Activated CD4-positive, alpha-beta T cell treated with anti-CD3 and anti-CD28 coated beads for 36 hours (primary cell): ENCODE measurements around the gene PARL. TPM values are rescaled to one million over a fixed set of nuclear protein-coding genes. Genes with fewer than 3 reads are reported as not detected.
A peak's percentile ranks its signal among the peaks of the same experiment; 100 is the strongest.

Experiments
- ATAC-seq: fragments of 200-7000 bp; cut with Tn5 transposase; one replicate; pipeline ENCODE4 v1.10.0; 2021; ENCODE audit warnings: mild to moderate bottlenecking, moderate library complexity
- CTCF ChIA-PET: fragments of 350-600 bp; sonication (Branson Sonifier 250); formaldehyde crosslinking; loops from one replicate; lab custom pipeline; 2021; ENCODE audit warnings: antibody characterized with exemption; lab: Charles Lee
- POLR2A ChIA-PET: fragments of 350-600 bp; sonication (Branson Sonifier 250); formaldehyde crosslinking; loops from one replicate; lab custom pipeline; 2021; ENCODE audit warnings: antibody characterized with exemption, inconsistent platforms; lab: Charles Lee
- DNase-seq: peaks from one replicate; pipeline ENCODE4 v3.0.0-alpha.2; 2020
- H3K27ac Mint-ChIP-seq: one replicate; pipeline ENCODE4 v1.8.0; 2021; ENCODE audit warnings: mixed read lengths
- H3K27me3 Mint-ChIP-seq: one replicate; pipeline ENCODE4 v1.8.0; 2021; ENCODE audit warnings: mixed read lengths
- H3K36me3 Mint-ChIP-seq: one replicate; pipeline ENCODE4 v1.8.0; 2021; ENCODE audit warnings: low read depth, mixed read lengths
- H3K4me1 Mint-ChIP-seq: one replicate; pipeline ENCODE4 v1.8.0; 2021; ENCODE audit warnings: mixed read lengths
- H3K4me3 Mint-ChIP-seq: one replicate; pipeline ENCODE4 v1.8.0; 2021; ENCODE audit warnings: mild to moderate bottlenecking, moderate library complexity, mixed read lengths
- H3K9me3 Mint-ChIP-seq: one replicate; pipeline ENCODE4 v1.8.0; 2021; ENCODE audit warnings: low read depth, mixed read lengths
- intact Hi-C, 2 experiments: fragments of 100-400 bp; cut with DNase I in 1 of 2; cut with micrococcal nuclease in 1 of 2; formaldehyde crosslinking; loops; one replicate each; pipeline versions ENCODE4 v1.14.2 to v1.15.1; 2022 to 2024; cut with DNase I, micrococcal nuclease
- total RNA-seq, 2 experiments: library from RNA; stranded (reverse); gene quantifications; one replicate each; pipeline ENCODE4 v1.2.3, GENCODE V29; 2021

PARL gene
- total RNA-seq, 2 experiments from 2014 or later: 55.9 to 91.9 TPM

DNA sequence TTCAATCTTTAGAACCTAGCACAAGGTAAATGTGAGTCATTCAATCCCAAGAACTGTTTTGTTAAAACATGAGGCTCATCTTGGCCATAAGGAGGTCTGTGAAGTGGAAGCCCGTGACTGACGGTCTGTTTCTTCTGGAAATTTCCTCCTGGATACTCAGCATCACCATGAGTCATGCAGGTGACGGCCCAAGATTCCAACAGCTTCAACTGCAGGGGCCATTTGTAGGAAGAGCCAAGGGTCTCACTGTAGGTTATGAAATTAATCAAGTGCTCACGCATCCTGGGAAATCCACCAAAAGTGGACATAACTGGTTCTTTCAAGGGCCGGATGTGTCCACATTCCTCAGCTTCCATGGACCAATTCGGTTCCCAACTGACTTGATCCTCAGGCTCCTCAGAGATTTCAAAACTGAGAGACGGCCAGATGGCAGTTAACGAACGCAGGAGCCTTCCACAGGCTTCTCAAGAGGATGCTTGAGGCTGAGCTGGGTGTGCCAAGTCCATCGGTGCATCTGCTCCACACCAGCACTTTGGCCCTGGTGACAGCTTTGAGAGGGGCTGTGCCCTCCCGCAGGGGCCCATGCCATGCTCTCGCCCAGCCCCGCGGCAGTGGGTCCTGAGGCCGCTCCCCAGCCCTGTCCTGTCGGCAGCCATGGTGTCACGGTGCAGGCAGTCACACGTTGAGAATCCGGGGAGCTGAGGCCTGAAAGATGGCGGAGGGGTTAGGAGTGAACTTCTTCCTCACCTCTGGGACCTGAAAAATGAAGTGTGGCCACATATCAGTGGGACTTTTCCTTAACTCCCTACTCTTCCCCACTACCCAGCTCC, 67.8 kb downstream of the PARL start:
- H3K4me3 Mint-ChIP-seq: no peak overlapping the region
- ChIA-PET CTCF (interaction anchor here (1.3 kb wide), 1 partner anchor 12 kb away, joined by 4 read pairs; no protein-coding TSS in a partner anchor), POLR2A (no interaction called here)
- no peaks in the 10 kb centered on the region for H3K27me3 Mint-ChIP-seq
- H3K27ac Mint-ChIP-seq: no peak overlapping the region
- H3K9me3 Mint-ChIP-seq: no peaks in the 10 kb centered on the region
- H3K36me3 Mint-ChIP-seq: peaks cover 11% of the 10 kb centered on the region
- ATAC-seq: no peak
- intact Hi-C loops: no loop called here
- H3K4me1 Mint-ChIP-seq: peaks cover 10% of the 10 kb centered on the region
- DNase-seq: no peak

DNA sequence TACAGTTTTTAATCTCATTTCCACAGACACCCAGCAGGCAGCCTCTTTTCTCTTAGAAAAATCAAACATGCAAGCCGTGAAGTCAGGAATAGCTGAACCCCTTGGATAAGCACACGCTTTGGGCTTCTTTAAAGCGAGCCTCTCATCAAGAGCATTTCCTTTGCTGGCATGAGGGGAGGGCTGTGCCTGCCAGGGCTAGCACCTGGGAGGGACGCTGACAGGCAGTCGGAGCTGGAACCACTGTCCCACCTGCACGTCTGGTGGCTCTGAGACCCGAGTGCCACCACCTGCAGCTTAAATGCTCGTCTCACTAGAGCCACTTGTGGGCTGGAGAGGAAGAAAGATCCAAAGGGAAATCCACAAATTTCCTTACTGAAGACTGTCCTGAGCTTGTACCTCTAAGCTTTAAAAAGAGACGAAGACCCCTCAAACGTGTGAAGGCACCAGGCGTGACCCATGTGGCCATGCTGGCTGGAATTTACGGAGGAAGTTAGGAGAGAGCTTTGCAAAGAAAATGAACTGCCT, 68.7 kb downstream of the PARL start:
- H3K4me3 Mint-ChIP-seq: no peak overlapping the region
- DNase-seq: no peak
- CTCF ChIA-PET: interaction anchor here (0.6 to 1.3 kb wide), 2 partner anchors 13 to 62 kb away, joined by 3 to 4 read pairs; no protein-coding TSS in a partner anchor

DNA sequence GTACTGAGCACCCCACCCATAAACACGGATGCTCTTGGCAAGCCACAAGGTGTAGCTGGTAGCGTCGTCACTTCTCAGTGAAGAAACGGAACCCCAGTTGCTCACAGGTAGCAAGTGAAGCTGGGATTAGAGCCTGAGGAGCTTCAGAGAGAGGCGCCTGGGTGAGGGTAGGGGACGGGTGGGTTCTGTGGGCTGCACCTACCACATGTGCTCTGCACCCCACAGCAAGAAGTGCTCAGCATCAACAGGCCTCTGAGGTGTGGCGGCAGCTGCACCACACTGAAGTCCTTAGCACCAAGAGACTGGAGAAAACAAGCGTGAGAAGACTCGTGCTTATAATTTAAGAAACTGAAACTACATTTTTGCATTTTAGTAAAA, 69.1 kb downstream of the PARL start:
- Mint-ChIP-seq H3K4me1 (peaks cover 10% of the 10 kb centered on the region), H3K27ac (no peak overlapping the region)

More for the DNA sequence above, 68.7 kb downstream of the PARL start:
- peaks cover 10% of the 10 kb centered on the region for H3K4me1 Mint-ChIP-seq
- H3K9me3 Mint-ChIP-seq: no peaks in the 10 kb centered on the region
- intact Hi-C loops: no loop called here
- H3K36me3 Mint-ChIP-seq: peaks cover 16% of the 10 kb centered on the region
- ATAC-seq: no peak
- POLR2A ChIA-PET: interaction anchor here (0.6 to 0.8 kb wide), 3 partner anchors 10 to 550 kb away, joined by 3 to 6 read pairs (median 3); no protein-coding TSS in a partner anchor
- no peak overlapping the region for H3K27ac Mint-ChIP-seq
- H3K27me3 Mint-ChIP-seq: no peaks in the 10 kb centered on the region

DNA sequence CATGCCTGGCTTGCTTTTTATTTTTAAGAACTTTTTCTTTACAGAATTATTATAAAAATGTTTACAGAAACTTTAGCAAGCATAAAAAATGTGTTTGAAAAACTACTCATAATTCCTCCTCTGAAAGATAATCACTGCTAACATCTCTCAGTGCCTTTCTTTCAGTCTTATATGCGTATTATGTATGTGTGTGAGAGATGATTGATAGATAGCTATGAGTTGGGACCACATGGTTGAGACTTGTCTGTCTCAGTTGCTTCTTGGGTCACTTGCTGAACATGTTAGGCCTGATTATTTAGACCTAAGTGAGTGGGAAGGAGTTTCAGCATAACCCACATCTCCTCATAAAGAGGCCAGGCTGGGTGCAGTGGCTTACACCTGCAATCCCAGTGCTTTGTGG, 70.4 kb downstream of the PARL start:
- DNase-seq (no peak), ATAC-seq (peak; percentile 10)
- ChIA-PET POLR2A (interaction anchor here (0.6 kb wide), 1 partner anchor 17 kb away, joined by 4 read pairs; no protein-coding TSS in a partner anchor), CTCF (interaction anchor here (2.0 kb wide), 1 partner anchor 8 kb away, joined by 8 read pairs; no protein-coding TSS in a partner anchor)
- Mint-ChIP-seq H3K4me1 (peaks cover 10% of the 10 kb centered on the region), H3K4me3 (no peak overlapping the region), H3K9me3 (no peaks in the 10 kb centered on the region), H3K27ac (peak overlapping the region; percentile 65), H3K36me3 (peaks cover 24% of the 10 kb centered on the region), H3K27me3 (no peaks in the 10 kb centered on the region)
- intact Hi-C loops: no loop called here

More for the DNA sequence above, 69.1 kb downstream of the PARL start:
- H3K27me3 Mint-ChIP-seq: no peaks in the 10 kb centered on the region
- DNase-seq: no peak
- H3K4me3 Mint-ChIP-seq: no peak overlapping the region
- H3K36me3 Mint-ChIP-seq: peaks cover 18% of the 10 kb centered on the region
- ChIA-PET POLR2A (interaction anchor here (0.6 to 0.8 kb wide), 3 partner anchors 10 to 549 kb away, joined by 3 to 6 read pairs (median 3); no protein-coding TSS in a partner anchor), CTCF (interaction anchor here (0.6 to 1.3 kb wide), 3 partner anchors 13 to 61 kb away, joined by 3 to 4 read pairs (median 3); no protein-coding TSS in a partner anchor)
- intact Hi-C loops: no loop called here
- ATAC-seq: peak; percentile 45
- H3K9me3 Mint-ChIP-seq: no peaks in the 10 kb centered on the region

DNA sequence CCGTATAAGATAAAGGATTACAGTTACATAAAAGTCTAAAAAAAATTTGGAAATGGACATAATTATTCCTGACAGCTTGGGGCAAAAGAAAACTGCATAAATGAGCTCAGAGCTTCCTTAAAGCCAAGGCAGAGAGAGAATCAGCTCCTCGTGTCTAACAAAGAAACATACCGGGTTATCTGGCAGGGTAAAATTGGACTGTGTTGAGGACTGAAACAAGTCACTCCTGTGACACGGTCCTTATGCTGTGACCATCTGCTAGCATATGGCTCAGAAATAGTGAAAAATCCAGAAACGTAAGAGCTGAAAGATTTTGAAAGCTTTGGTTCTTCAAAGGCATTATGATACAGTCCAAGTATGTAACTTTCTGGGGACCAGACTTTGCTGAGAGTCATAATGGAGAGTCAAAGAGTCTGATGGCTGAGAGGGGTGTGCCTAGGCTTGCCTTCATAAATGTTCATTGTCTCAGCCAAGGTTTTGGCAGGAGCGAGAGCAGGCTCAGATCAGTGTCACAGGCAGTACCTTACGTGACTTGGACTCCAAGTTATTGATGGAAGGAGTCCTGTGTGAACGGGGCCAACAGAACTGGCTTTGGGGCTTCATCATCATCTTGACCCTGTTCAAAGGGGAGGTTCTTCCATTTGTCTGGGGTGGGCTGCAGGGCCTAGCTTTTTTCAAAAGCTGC, 71.8 kb downstream of the PARL start:
- H3K4me3 Mint-ChIP-seq: no peak overlapping the region
- no peaks in the 10 kb centered on the region for H3K9me3 Mint-ChIP-seq
- no peaks in the 10 kb centered on the region for H3K27me3 Mint-ChIP-seq
- DNase-seq (no peak), ATAC-seq (no peak)
- H3K27ac Mint-ChIP-seq: peak overlapping the region; percentile 42
- intact Hi-C loops: no loop called here
- H3K36me3 Mint-ChIP-seq: peaks cover 31% of the 10 kb centered on the region
- POLR2A ChIA-PET: interaction anchor here (0.6 kb wide), 1 partner anchor 146 kb away, joined by 4 read pairs; no protein-coding TSS in a partner anchor
- CTCF ChIA-PET: interaction anchor here (0.6 to 2.0 kb wide), 2 partner anchors 9 to 46 kb away, joined by 3 to 8 read pairs; no protein-coding TSS in a partner anchor
- peaks cover 10% of the 10 kb centered on the region for H3K4me1 Mint-ChIP-seq

DNA sequence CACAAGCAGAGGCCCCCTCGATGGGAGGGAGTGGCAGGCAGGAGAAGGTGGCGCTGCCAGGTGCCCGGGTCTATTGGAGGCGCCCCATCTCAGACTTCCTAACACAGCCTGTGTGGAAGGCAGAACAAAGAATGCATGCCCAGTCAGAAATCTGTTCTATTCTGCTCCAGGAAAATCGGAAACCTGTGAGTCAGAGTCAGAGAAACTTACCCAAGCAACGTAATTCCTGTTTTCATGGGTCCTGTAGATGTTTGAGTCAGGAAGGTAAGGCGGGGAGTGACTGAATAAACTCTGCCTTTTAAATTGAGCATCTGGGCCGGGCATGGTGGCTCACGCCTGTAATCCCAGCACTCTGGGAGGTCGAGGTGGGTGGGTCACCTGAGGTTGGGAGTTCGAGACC, 73.0 kb downstream of the PARL start:
- H3K27ac Mint-ChIP-seq: no peak overlapping the region
- H3K4me3 Mint-ChIP-seq: no peak overlapping the region
- peaks cover 44% of the 10 kb centered on the region for H3K36me3 Mint-ChIP-seq
- no peaks in the 10 kb centered on the region for H3K27me3 Mint-ChIP-seq
- intact Hi-C loops: no loop called here
- H3K4me1 Mint-ChIP-seq: peaks cover 10% of the 10 kb centered on the region
- ChIA-PET POLR2A (no interaction called here), CTCF (no interaction called here)
- no peak for DNase-seq
- ATAC-seq: no peak
- no peaks in the 10 kb centered on the region for H3K9me3 Mint-ChIP-seq

DNA sequence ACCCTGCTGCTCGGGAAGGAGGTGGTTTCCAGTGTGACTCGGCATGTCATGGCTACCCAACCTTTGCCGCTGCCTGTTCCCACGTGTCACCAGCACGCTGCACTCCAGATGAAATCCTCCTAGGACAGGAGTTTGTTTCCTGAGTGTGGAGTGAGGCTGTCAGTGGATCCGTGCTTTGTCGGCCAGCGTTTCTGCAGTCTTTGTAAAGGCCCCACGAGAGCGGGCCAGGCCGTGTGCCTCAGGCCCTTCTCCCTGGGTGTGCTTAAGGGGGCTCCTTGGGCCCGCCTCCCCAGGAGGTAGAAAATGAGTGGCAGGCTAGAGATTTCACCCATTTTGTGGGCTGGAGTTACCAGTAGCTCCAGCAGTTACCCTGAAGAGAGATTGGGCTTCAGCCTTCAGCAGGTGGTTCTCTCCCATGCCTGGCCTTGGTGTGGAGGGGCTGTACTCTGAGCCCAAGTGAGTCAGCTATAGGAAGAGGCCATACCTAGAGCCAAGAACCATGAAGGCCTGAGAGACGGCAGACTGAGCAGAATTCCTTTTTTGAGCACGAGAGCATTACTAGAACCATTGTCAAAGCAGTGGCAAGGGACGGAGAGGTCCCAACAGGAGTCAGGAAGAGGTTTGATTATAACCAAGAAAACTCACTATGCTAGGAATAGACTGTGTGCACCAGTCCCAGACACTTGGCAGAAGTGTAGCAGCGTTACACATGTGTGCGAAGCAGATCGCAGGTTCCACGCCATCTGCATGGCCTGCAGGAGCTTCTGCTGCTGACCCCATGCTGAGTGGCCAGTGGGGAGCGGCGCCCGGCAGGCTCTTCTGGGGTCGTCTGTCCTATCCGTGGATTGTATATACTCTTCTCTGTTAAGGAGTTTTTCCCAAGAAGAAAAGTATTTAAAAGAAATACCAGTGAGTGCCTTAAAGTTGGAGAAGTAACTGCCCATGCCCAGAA, 73.8 kb downstream of the PARL start:
- Mint-ChIP-seq H3K4me3 (no peak overlapping the region), H3K36me3 (peaks cover 46% of the 10 kb centered on the region), H3K27ac (no peak overlapping the region), H3K9me3 (no peaks in the 10 kb centered on the region), H3K27me3 (no peaks in the 10 kb centered on the region), H3K4me1 (peaks cover 10% of the 10 kb centered on the region)
- ATAC-seq (no peak), DNase-seq (no peak)
- POLR2A ChIA-PET: no interaction called here
- intact Hi-C loops: no loop called here
- CTCF ChIA-PET: no interaction called here

DNA sequence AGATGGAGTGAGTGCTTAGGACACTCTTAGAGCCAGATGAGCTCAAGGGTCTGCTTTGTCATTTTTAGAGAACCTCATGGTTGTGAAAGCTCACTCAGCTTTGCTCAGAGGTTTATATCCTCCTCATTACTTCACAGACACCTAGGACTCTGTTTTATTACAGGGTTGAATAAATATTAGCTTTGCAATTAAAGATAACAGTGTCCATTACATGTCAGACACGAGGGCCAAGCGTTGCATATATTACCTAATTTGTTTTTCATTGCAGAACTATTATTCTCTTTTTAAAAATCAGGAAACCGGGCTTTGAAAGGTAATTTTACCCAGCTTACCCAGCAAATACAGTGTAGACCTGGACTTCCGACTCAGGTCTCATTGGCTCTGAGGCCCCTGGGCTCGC, 75.4 kb downstream of the PARL start:
- ChIA-PET CTCF (interaction anchor here (1.0 kb wide), 1 partner anchor 340 kb away, joined by 3 read pairs; no protein-coding TSS in a partner anchor), POLR2A (no interaction called here)
- Mint-ChIP-seq H3K4me3 (no peak overlapping the region), H3K9me3 (no peaks in the 10 kb centered on the region), H3K36me3 (peaks cover 48% of the 10 kb centered on the region), H3K4me1 (peaks cover under 1% of the 10 kb centered on the region), H3K27me3 (no peaks in the 10 kb centered on the region), H3K27ac (no peak overlapping the region)
- intact Hi-C loops: no loop called here
- ATAC-seq: no peak
- DNase-seq: no peak

DNA sequence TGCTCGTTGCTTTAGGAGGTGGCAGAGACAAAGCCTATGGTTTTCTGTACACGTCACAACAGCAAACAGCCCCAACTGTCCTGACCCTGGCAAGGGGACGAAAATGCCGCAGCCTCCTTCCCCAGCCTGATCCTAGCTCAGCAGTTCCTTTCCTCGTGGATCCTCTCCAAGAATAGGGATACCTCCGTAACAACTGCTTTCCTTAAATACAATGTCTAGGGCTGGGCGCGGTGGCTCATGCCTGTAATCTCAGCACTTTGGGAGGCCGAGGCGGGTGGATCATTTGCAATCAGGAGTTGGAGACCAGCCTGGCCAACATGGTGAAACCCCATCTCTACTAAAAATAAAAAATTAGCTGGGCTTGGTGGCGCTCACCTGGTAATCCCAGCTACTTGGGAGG, 76.3 kb downstream of the PARL start:
- ChIA-PET POLR2A (interaction anchor here (0.6 kb wide), 1 partner anchor 32 kb away, joined by 4 read pairs; no protein-coding TSS in a partner anchor), CTCF (no interaction called here)
- no peaks in the 10 kb centered on the region for H3K27me3 Mint-ChIP-seq
- H3K4me3 Mint-ChIP-seq: no peak overlapping the region
- no peaks in the 10 kb centered on the region for H3K9me3 Mint-ChIP-seq
- ATAC-seq (no peak), DNase-seq (no peak)
- peaks cover 52% of the 10 kb centered on the region for H3K36me3 Mint-ChIP-seq
- H3K4me1 Mint-ChIP-seq: no peaks in the 10 kb centered on the region
- H3K27ac Mint-ChIP-seq: no peak overlapping the region
- intact Hi-C loops: no loop called here

DNA sequence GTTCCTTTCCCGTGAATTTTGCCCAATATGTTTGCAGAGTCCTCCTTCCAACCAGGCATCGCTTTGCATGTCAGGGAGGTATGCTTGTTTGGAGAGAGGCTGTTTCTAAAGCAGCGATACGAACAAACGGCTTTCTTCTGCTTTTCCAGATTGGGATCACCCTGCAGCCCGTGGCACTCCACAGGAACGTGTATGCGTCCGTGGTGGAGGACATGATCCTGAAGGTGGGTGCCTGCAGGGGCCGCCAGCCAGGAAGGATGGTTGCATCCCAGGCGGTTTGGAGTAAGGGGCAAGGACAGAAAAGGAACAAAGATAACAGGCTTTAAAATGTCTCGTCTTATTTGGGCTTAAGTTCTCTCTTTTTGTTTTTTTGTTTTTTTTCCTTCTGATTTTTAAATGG, 76.8 kb downstream of the PARL start:
- ChIA-PET CTCF (no interaction called here), POLR2A (interaction anchor here (0.6 kb wide), 1 partner anchor 31 kb away, joined by 4 read pairs; no protein-coding TSS in a partner anchor)
- ATAC-seq (no peak), DNase-seq (no peak)
- Mint-ChIP-seq H3K27me3 (no peaks in the 10 kb centered on the region), H3K4me3 (no peak overlapping the region), H3K36me3 (peaks cover 53% of the 10 kb centered on the region), H3K4me1 (no peaks in the 10 kb centered on the region), H3K9me3 (no peaks in the 10 kb centered on the region), H3K27ac (no peak overlapping the region)
- intact Hi-C loops: no loop called here
